ENCODE data around the gene FAM162A.
A peak's percentile ranks its signal among the peaks of the same experiment; 100 is the strongest.
"Not testable (repeated sequence)": the region's sequence is repeated elsewhere in the genome, so short reads cannot be mapped to it uniquely, and the experiment has no call there.

Gene FAM162A

GRCh38 chr3:122383771-122384697 lies at the start of gene FAM162A:
TSS of gene FAM162A (plus strand) at chr3:122384182. CDS start at chr3:122384266, 84 bp downstream.
- DNase-seq (ENCODE audit: low read depth, low spot score): peak; percentile 86

GRCh38 chr3:122342803-122343202 lies 41.2 kb upstream of the FAM162A start:
- DNase-seq (ENCODE audit: low read depth, low spot score): no peak

GRCh38 chr3:122343654-122344053 lies 40.3 kb upstream of the FAM162A start:
- no peak for DNase-seq (ENCODE audit: low read depth, low spot score)

GRCh38 chr3:122349171-122349570 lies 34.8 kb upstream of the FAM162A start:
- no peak for DNase-seq (ENCODE audit: low read depth, low spot score)

GRCh38 chr3:122350814-122351418 lies 33.1 kb upstream of the FAM162A start:
- DNase-seq (ENCODE audit: low read depth, low spot score): no peak

- no peak for DNase-seq (ENCODE audit: low read depth, low spot score)
Observed at GRCh38 chr3:122351612-122352011, 32.4 kb upstream of the FAM162A start.

- no peak for DNase-seq (ENCODE audit: low read depth, low spot score)
Observed at GRCh38 chr3:122353215-122353614, 30.8 kb upstream of the FAM162A start.

- DNase-seq (ENCODE audit: low read depth, low spot score): no peak
Observed at GRCh38 chr3:122353893-122354401, 30.0 kb upstream of the FAM162A start.

GRCh38 chr3:122355612-122356011 lies 28.4 kb upstream of the FAM162A start:
- no peak for DNase-seq (ENCODE audit: low read depth, low spot score)

GRCh38 chr3:122356402-122356801 lies 27.6 kb upstream of the FAM162A start:
- no peak for DNase-seq (ENCODE audit: low read depth, low spot score)

GRCh38 chr3:122357828-122358702 lies 25.9 kb upstream of the FAM162A start:
- DNase-seq (ENCODE audit: low read depth, low spot score): no peak

GRCh38 chr3:122358703-122359032 lies 25.3 kb upstream of the FAM162A start:
- no peak for DNase-seq (ENCODE audit: low read depth, low spot score)

GRCh38 chr3:122362026-122362425 lies 22.0 kb upstream of the FAM162A start:
- DNase-seq (ENCODE audit: low read depth, low spot score): no peak

- DNase-seq (ENCODE audit: low read depth, low spot score): no peak
Observed at GRCh38 chr3:122364490-122364889, 19.5 kb upstream of the FAM162A start.

- DNase-seq (ENCODE audit: low read depth, low spot score): no peak
Observed at GRCh38 chr3:122365073-122365472, 18.9 kb upstream of the FAM162A start.

GRCh38 chr3:122365582-122366378 lies 18.2 kb upstream of the FAM162A start:
- not testable (repeated sequence) for DNase-seq (ENCODE audit: low read depth, low spot score)

- no peak for DNase-seq (ENCODE audit: low read depth, low spot score)
Observed at GRCh38 chr3:122366379-122366749, 17.6 kb upstream of the FAM162A start.

- DNase-seq (ENCODE audit: low read depth, low spot score): no peak
Observed at GRCh38 chr3:122374034-122374433, 9.9 kb upstream of the FAM162A start.

GRCh38 chr3:122377975-122378374 lies 6.0 kb upstream of the FAM162A start:
- no peak for DNase-seq (ENCODE audit: low read depth, low spot score)

GRCh38 chr3:122382888-122383666 lies 905 bp upstream of the FAM162A start, which contains the start of gene MIX23:
TSS of gene MIX23 (minus strand) at chr3:122383231. CDS start at chr3:122383224, 7 bp downstream.
- DNase-seq (ENCODE audit: low read depth, low spot score): peak; percentile 65

Data from activated naive CD8-positive, alpha-beta T cell treated with anti-CD3 and anti-CD28 coated beads, Interleukin-2, amount 50 U/mL, for 16 hours (primary cell).